ENCODE measurements around the gene KCNK3.

- TF ChIP-seq CTCF (IDR thresholded peaks at IDR 0.05; ENCODE audit: poor library complexity, severe bottlenecking), result no peak
- TF ChIP-seq EZH2 (IDR thresholded peaks at IDR 0.05; ENCODE audit: borderline replicate concordance, insufficient read depth, low read length, poor library complexity, severe bottlenecking), result no peak
Measured at GRCh38 chr2:26651470-26651771, 41.1 kb upstream of the KCNK3 start.
